Progenitor cell of endocrine pancreas (in vitro differentiated cells): Measurements from ENCODE around the gene SPATA9. TPM values are rescaled to one million over a fixed set of nuclear protein-coding genes. Genes with fewer than 3 reads are reported as not detected.
A peak's percentile ranks its signal among the peaks of the same experiment; 100 is the strongest.

ENCODE experiments used
- DNase-seq: peaks from one replicate; pipeline ENCODE4 v3.0.0; 2021; ENCODE audit warnings: low spot score; ENCODE audit not compliant: unreplicated experiment
- H3K27ac Mint-ChIP-seq: 2 replicates; pipeline ENCODE4 v1.8.0; 2021; ENCODE audit warnings: mild to moderate bottlenecking, moderate library complexity, mixed read lengths
- H3K27me3 Mint-ChIP-seq: 2 replicates; pipeline ENCODE4 v1.8.0; 2021; ENCODE audit warnings: mixed read lengths
- H3K36me3 Mint-ChIP-seq: 2 replicates; pipeline ENCODE4 v1.8.0; 2022; ENCODE audit warnings: mixed read lengths; ENCODE audit not compliant: insufficient read depth
- H3K4me1 Mint-ChIP-seq: 2 replicates; pipeline ENCODE4 v1.8.0; 2021; ENCODE audit warnings: low read depth, mixed read lengths
- H3K4me3 Mint-ChIP-seq: 2 replicates; pipeline ENCODE4 v1.8.0; 2021; ENCODE audit warnings: low read depth, mild to moderate bottlenecking, moderate library complexity, mixed read lengths
- H3K9me3 Mint-ChIP-seq: 2 replicates; pipeline ENCODE4 v1.8.0; 2021; ENCODE audit warnings: low read depth, mixed read lengths
- CTCF ChIP-seq: fragments of 200-600 bp; sonication (generic); IDR thresholded peaks from one replicate; pipeline ENCODE4 v1.5.0; 2021; ENCODE audit warnings: antibody characterized with exemption, mild to moderate bottlenecking; ENCODE audit not compliant: unreplicated experiment
- total RNA-seq: library from RNA; stranded (reverse); gene quantifications from 2 replicates; pipeline ENCODE4 v1.2.1, GENCODE V29; 2021

Gene SPATA9
- total RNA-seq, 1 donor from 2014 or later: not detected

- no peak for DNase-seq
- no peaks in the 10 kb centered on the region for H3K9me3 Mint-ChIP-seq
- H3K4me1 Mint-ChIP-seq: peaks cover 5% of the 10 kb centered on the region
- no peak for TF ChIP-seq CTCF
- H3K27ac Mint-ChIP-seq: no peak overlapping the region
- no peaks in the 10 kb centered on the region for H3K36me3 Mint-ChIP-seq
- H3K4me3 Mint-ChIP-seq: no peak overlapping the region
- no peaks in the 10 kb centered on the region for H3K27me3 Mint-ChIP-seq
These were observed 15.7 kb downstream of the SPATA9 start for GRCh38 chr5:95667061-95667618.

- Mint-ChIP-seq H3K27me3 (no peaks in the 10 kb centered on the region), H3K9me3 (no peaks in the 10 kb centered on the region), H3K36me3 (no peaks in the 10 kb centered on the region), H3K4me3 (no peak overlapping the region), H3K27ac (no peak overlapping the region), H3K4me1 (peaks cover 5% of the 10 kb centered on the region)
- DNase-seq: no peak
- peak; percentile 92 for TF ChIP-seq CTCF
These were observed 18.5 kb downstream of the SPATA9 start for GRCh38 chr5:95664204-95664786.

GRCh38 chr5:95662946-95663345 is 19.8 kb downstream of the SPATA9 start:
- no peak for TF ChIP-seq CTCF
- H3K27me3 Mint-ChIP-seq: no peaks in the 10 kb centered on the region
- DNase-seq: no peak
- H3K27ac Mint-ChIP-seq: no peak overlapping the region
- H3K9me3 Mint-ChIP-seq: no peaks in the 10 kb centered on the region
- H3K4me1 Mint-ChIP-seq: peaks cover 5% of the 10 kb centered on the region
- no peak overlapping the region for H3K4me3 Mint-ChIP-seq
- no peaks in the 10 kb centered on the region for H3K36me3 Mint-ChIP-seq

- Mint-ChIP-seq H3K4me3 (no peak overlapping the region), H3K4me1 (peaks cover 5% of the 10 kb centered on the region), H3K9me3 (no peaks in the 10 kb centered on the region), H3K27ac (no peak overlapping the region), H3K36me3 (no peaks in the 10 kb centered on the region), H3K27me3 (no peaks in the 10 kb centered on the region)
- no peak for DNase-seq
- no peak for TF ChIP-seq CTCF
These were observed 22.7 kb downstream of the SPATA9 start for GRCh38 chr5:95660060-95660459.

- Mint-ChIP-seq H3K9me3 (no peaks in the 10 kb centered on the region), H3K4me1 (no peaks in the 10 kb centered on the region), H3K27ac (no peak overlapping the region), H3K27me3 (no peaks in the 10 kb centered on the region), H3K36me3 (no peaks in the 10 kb centered on the region), H3K4me3 (no peak overlapping the region)
- no peak for TF ChIP-seq CTCF
- DNase-seq: no peak
These were observed 27.2 kb downstream of the SPATA9 start for GRCh38 chr5:95655575-95655974.
